H7 (cell line): ENCODE results near the gene NFIA. TPM values are rescaled to one million over a fixed set of nuclear protein-coding genes. Genes with fewer than 3 reads are reported as not detected.
A peak's percentile ranks its signal among the peaks of the same experiment; 100 is the strongest.

Experiments used
- DNase-seq: peaks from one replicate; pipeline ENCODE4 v3.0.0; 2012
- H3K27me3 ChIP-seq: 2 replicates; pipeline ENCODE4 v1.6.0; 2011; ENCODE audit warnings: mild to moderate bottlenecking, low read length; ENCODE audit not compliant: control insufficient read depth, insufficient read depth
- H3K36me3 ChIP-seq: replicated peaks from 2 replicates; pipeline ENCODE4 v1.5.1; 2011; ENCODE audit warnings: low read length; ENCODE audit not compliant: control insufficient read depth, insufficient read depth
- H3K4me3 ChIP-seq: 2 replicates; pipeline ENCODE4 v1.5.1; 2011; ENCODE audit warnings: low read depth, mild to moderate bottlenecking, control low read depth, low read length, moderate library complexity; ENCODE audit not compliant: insufficient read depth
- total RNA-seq: library from RNA; depleted of rRNA; stranded (reverse); fragments of >200 nt; shearing (Covaris generic); gene quantifications from 2 replicates; pipeline ENCODE4 v1.2.3, GENCODE V29; 2014

The NFIA gene
- total RNA-seq, 1 experiment from 2014 or later, result 11.3 TPM

- no peaks in the 10 kb centered on the region for H3K36me3 ChIP-seq
- DNase-seq, result peak; percentile 89
- H3K27me3 ChIP-seq, result peaks cover 32% of the 10 kb centered on the region
- peak overlapping the region; percentile 58 for H3K4me3 ChIP-seq
These were observed 5.4 kb upstream of the NFIA start for GRCh38 chr1:61076728-61077675.

- Histone ChIP-seq H3K36me3 (no peaks in the 10 kb centered on the region), H3K27me3 (peaks cover 35% of the 10 kb centered on the region), H3K4me3 (peak overlapping the region; percentile 58)
- DNase-seq, result peak; percentile 89
These were observed 4.5 kb upstream of the NFIA start for GRCh38 chr1:61077676-61078541.

DNA sequence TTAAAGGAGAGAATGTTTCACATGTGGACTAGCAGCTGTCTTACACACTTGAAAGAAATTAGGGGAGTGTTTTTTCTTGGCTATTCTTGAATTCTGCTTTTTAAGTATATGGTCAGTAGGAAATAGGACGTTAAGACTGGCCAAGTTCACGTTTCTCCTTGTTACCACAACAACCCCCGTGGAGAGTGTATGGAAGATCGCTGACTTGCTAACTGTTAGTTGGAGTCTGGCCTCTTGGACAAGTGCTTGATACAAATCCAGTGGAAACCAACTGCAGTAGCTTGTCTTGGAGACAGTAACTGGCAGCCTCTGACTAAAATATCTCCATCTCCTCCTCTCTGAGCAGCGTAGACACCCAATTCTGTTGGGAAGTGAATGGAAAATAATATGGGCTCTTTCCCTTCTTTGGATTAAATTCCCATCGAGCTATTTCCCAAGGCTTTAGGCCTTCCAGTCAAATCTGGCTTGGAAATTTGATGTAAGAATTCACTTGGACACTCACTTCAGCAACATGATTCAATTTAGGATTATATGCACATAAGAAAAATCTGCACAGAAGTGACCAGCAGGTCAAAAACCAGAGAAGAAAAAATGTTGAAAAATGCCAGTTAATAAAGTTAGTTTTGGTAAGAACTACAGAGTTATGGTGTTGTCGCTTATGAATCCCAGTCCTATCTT, 3.6 kb upstream of the NFIA start:
- Histone ChIP-seq H3K36me3 (no peaks in the 10 kb centered on the region), H3K4me3 (no peak overlapping the region), H3K27me3 (peaks cover 43% of the 10 kb centered on the region)
- DNase-seq, result no peak

GRCh38 chr1:61079296-61079897, 3.0 kb upstream of the NFIA start:
- DNase-seq, result no peak
- Histone ChIP-seq H3K36me3 (no peaks in the 10 kb centered on the region), H3K4me3 (no peak overlapping the region), H3K27me3 (peaks cover 49% of the 10 kb centered on the region)

- Histone ChIP-seq H3K36me3 (no peaks in the 10 kb centered on the region), H3K4me3 (peak overlapping the region; percentile 3; the same call in 1 of the 2 replicates), H3K27me3 (peaks cover 54% of the 10 kb centered on the region)
- DNase-seq, result peak; percentile 82
These were observed 2.4 kb upstream of the NFIA start for GRCh38 chr1:61079898-61080336.

GRCh38 chr1:61080413-61081143, 1.8 kb upstream of the NFIA start:
- peak overlapping the region; percentile 3; the same call in 1 of the 2 replicates for H3K4me3 ChIP-seq
- DNase-seq, result no peak
- no peaks in the 10 kb centered on the region for H3K36me3 ChIP-seq
- H3K27me3 ChIP-seq, result peaks cover 58% of the 10 kb centered on the region

DNA sequence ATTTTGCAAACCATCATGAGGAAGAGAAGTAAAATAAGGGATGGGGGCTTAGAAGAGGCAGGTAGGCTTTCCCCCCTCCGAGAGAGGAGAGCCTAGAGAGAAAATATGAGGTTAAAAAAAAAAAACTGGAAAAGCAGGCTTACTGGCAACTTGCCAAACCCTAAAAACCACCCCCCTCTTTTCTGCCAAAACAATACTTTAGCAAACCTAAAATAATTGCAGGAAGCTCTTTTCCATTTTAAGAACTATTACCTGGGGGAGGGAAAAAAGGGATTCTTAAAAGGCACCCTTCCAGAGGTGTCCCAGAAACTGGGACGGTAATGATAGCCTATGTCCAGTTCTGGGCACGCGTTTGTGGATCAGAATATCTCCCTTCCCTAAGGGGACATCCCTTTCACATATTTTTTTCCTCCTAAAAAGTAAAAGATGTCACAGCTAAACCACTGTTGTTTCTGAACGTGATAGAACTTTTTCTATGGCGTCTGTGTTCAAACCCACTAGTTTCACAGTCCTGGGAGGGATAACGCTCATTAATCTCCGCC, 1.1 kb upstream of the NFIA start:
- no peak for DNase-seq
- no peaks in the 10 kb centered on the region for H3K36me3 ChIP-seq
- peak overlapping the region; percentile 37 for H3K4me3 ChIP-seq
- H3K27me3 ChIP-seq, result peaks cover 60% of the 10 kb centered on the region

DNA sequence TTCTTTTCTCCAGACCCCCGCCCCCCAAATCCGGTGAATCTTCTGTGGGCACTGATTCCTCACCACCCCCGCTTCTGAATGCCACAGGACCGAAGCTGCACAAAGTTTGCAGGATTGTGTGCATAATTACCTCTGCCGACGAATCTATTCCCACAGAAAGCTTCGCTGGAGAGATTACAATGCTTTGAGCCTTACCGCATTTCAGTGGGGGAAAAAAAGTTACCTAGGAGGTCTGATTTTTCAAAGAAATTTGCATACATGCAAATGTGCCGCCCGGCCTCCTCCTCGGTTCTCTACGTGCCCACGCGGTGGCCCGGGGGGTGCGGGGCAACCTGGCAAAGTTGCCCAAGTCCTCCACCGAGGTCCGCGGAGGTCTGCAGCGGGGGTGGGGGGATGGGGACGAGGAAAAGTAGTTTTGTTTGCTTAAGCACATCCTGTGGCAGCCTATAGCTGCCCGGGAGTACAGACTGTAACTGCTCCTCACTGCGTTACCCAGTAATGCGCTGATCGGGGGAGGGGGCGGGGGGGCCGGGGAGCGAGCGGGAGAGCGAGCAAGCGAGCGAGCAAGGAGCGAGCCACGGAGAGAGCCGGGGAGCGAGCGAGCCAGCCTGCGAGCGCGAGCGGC, 563 bp upstream of the NFIA start:
- peak; percentile 87 for DNase-seq
- H3K27me3 ChIP-seq, result peaks cover 60% of the 10 kb centered on the region
- no peaks in the 10 kb centered on the region for H3K36me3 ChIP-seq
- peak overlapping the region; percentile 37 for H3K4me3 ChIP-seq

- H3K27me3 ChIP-seq, result peaks cover 60% of the 10 kb centered on the region
- DNase-seq, result peak; percentile 76
- H3K36me3 ChIP-seq, result no peaks in the 10 kb centered on the region
- H3K4me3 ChIP-seq, result peak overlapping the region; percentile 74
These were observed 849 bp downstream of the NFIA start for GRCh38 chr1:61083013-61083806.

DNA sequence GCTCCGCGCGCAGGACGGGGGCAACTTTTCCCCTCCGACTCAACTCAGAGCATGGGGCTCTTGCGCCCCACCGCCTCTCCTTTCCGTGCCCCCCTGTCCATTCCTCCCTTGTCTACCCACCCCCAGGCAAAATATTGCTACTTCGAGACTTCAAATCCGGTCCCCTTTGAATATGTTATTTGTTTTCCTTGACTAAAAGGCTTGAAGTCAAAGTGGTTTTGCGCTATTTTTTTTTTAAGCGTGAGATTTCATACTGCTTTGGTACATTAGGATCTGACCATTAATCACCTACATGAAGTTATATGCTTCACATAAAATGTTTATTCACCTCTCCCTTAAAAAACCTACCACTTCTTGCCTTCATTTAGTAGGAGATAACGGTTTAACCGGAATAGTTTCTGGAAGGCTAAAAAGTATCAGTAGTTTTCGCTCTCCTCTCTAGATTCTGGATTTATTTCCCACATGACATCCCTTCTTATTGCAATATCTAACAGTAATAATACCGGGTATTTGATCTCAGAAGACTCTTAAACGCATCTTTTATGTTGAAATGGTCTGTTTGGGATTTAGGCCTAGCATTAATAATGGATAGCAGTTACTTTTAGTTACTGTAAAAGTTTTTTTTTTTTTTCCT, 1.6 kb downstream of the NFIA start:
- no peak for DNase-seq
- Histone ChIP-seq H3K27me3 (peaks cover 53% of the 10 kb centered on the region), H3K36me3 (no peaks in the 10 kb centered on the region), H3K4me3 (peak overlapping the region; percentile 74)

GRCh38 chr1:61084491-61085031, 2.2 kb downstream of the NFIA start:
- Histone ChIP-seq H3K27me3 (peaks cover 48% of the 10 kb centered on the region), H3K4me3 (no peak overlapping the region), H3K36me3 (no peaks in the 10 kb centered on the region)
- no peak for DNase-seq
